ENCODE measurements around the gene UNC13B.

Gene UNC13B

DNA sequence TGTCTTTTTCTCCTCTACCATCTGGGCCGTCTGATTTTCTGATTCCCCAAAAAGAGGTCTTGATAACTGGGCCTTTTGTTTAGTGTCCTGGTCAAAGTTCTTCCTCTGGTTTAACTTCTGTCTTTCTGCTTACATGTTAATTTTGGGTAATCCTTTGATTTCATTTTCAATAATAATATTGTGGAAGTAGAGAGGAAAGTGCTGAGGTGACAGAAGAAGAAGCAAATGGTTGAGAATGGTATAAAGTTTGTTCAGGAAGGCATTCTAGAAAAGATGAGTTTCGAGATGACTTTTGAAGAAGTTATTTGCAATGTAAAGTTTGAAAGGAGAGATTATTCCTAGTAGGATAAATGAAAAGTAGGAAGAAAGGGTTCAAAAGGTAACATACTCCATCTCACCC lies 118.1 kb downstream of the UNC13B start:
- no peak for FAIRE-seq

DNA sequence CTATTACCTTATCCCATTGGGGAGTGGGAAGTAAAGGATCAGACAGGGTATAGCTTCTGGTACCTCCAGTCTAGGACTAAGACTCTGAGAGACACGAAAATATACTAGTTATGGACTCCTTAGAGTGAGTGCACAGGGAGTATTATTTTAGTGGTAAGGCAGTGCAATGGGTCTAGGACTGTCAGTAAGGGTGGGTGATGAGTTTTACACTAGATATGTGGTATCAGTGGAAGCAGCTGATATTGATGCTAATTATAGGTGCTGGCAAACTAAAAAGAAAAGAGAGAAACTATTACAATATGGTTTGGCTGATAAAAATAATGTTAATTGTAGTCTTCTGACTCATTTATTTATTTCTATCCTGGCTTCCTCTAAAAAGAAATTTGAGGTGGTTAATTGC lies 118.6 kb downstream of the UNC13B start:
- FAIRE-seq, result no peak

GRCh38 chr9:35285731-35286130 lies 123.9 kb downstream of the UNC13B start:
- FAIRE-seq, result peak; percentile 24

GRCh38 chr9:35286381-35286780 lies 124.6 kb downstream of the UNC13B start:
- FAIRE-seq, result no peak

GRCh38 chr9:35287987-35288632 lies 126.3 kb downstream of the UNC13B start:
- no peak for FAIRE-seq

DNA sequence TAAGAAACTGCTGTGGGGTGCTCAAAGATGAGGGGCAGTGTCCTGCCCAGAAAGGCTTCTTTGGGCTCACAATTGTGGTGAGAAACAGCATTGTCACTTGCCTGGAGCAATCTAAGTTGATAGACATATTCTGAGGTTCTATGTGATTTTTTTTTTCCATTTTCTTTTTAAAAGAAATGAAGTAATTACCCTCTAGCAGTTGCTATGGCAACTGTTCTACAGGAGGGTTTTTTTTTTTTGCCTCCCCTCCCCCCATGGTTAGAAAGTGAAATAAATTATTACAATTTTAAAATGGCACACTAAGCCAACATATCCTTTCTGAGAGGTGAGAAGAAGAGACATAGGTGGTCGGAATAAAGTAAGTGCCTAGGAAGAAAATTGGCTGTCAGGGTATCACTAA lies 127.0 kb downstream of the UNC13B start:
- no peak for FAIRE-seq

GRCh38 chr9:35293376-35293964 lies 131.7 kb downstream of the UNC13B start:
- FAIRE-seq, result no peak

- FAIRE-seq, result no peak
Measured at GRCh38 chr9:35294066-35294465, 132.3 kb downstream of the UNC13B start.

DNA sequence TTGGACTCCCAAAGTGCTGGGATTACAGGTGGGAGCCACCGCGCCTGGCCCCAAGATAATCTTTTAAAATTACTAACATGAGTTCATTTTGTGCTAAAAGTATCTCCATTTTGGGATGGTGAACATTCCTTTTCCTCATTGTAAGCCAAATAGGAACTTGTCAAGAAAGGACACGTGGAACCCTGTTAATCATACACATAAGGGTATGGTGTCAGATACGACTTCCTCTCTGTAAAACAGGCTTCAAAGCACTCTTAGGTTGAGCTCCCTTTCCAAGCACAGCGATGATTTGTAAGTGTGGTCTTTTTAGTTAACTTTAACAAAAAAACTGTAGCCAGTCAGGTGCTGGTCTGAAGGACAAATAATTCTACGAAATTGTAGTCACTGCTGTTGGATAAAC lies 132.7 kb downstream of the UNC13B start:
- FAIRE-seq, result no peak

- FAIRE-seq, result no peak
Measured at GRCh38 chr9:35295369-35296036, 133.7 kb downstream of the UNC13B start.

DNA sequence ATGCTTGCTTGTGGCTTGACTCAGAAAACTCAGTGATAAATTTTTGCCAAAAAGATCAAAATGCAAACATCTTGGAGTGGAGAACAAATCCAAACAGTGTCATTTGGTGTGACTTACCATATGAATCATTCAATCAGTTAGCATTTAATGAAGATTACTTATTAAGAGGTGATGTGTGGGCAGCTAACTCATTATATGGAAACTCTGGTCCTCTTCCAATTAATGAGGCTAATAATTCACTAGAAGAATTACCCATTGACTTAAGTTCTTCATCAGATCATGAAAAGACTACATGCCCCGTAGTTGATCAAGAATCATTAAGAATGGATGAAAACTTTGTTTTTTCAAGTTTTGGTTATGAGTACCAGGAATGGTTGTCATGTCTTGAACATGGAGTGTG lies 141.8 kb downstream of the UNC13B start:
- no peak for FAIRE-seq

- FAIRE-seq, result no peak
Measured at GRCh38 chr9:35306283-35306682, 144.5 kb downstream of the UNC13B start.

- FAIRE-seq, result no peak
Measured at GRCh38 chr9:35308316-35308715, 146.5 kb downstream of the UNC13B start.

DNA sequence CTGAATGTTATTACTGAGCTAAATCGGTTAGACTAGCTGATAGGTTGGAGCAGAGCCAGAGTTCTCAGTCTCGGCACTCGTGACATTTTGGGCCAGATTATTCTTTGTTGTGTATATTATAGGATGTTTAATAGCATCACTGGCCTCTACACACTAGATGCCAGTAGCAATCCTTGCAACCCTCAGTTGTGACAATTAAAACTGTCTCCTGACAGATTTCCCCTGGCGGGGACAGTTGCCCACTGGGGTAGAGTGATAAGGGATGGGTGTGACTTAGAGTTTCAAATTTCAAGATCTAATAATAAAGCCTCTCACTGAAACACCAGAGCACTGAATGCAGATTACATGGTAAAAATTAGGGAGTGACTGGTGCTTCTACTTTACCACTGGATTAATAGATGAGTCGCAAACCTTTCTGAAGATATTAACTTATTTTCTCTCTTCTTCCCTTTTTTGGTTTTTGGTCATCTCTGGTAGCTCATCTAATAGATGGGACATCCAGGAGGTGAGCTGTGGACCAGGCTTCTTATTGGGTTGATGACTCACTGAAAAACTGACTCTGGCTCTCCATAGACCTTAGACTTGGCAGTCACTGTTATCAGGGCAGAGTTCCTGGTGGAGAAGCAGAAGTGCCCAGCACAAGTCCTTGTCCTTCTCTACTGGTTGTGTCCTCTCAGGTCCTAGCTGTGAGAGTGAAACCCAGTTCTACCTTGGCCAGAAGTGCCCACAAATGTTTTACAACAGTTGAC lies 150.3 kb downstream of the UNC13B start:
- FAIRE-seq, result no peak

GRCh38 chr9:35313460-35313859 lies 151.7 kb downstream of the UNC13B start:
- no peak for FAIRE-seq

DNA sequence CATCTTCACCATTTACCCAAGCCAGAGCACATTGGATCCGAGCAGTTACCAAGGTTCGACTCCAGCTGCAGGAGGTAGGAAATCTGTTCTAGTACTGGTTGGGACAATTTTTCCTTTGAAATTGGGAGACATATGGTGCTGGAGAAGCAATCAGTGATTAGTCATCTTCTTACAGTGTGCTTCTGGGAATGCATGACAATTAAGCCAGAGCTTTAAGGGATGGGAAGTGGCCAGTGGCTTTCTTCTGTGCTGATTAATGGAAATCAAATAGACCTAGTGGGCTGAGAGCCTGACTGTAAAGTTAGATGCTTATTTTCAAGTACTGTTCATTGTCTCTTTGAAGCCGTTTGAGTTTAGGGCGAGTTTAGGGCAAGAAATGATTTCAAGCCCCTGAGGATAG lies 152.1 kb downstream of the UNC13B start:
- no peak for FAIRE-seq

DNA sequence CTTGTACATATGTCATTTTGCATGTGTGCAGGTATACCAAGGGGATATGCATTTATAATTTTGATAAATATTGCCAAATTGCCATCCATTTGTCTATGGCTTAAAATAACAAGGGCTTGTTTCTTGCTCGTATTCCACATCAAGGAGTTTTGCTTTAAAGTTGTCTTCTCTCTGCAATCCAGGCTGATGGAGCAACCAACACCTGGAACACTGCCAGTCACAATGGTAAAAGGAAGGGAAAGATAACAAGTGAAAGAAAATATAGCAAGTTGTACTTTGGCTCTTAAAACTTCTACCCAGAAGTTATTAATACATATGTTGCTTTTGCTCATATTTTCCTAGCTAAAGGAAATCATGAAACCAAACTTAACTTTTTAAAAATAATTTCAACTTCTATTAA lies 156.9 kb downstream of the UNC13B start:
- no peak for FAIRE-seq

DNA sequence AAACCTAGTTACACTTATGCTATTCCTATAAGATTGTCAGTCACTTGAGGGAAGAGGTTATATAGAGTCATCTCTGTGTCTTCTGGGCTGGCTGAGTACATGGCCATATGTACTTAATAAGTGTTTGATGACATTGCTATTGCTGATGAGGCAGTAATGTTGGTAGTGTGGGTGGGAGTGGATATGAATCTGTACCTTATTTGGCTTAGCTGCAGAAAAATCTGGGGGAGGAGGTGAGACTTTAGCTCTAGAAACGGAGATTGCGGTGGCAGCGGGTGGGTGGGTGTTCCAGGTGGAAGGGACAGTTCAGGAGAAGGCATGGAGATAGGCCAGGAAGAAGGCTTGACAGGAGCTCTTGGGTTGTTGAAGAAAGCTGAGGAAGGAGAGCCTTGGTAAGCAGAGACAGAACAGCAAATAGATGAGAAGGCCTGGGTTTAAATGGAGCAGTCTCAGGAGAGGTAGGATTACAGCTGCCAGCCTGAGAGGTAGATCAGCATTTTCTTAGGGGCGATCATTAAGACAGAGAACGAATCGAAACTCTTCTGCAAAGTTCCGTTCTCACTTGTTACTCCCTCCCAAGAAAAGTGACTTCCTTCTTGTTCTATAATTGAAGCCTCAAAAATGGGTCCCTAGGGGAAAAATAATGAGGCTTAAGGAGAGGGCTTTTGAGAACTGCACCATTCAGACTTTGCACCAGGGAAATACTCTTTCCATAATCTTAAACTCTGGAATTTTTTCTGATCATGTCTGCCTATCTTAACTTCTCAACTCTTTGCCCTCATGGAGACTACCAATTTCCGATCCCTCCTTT lies 160.5 kb downstream of the UNC13B start:
- FAIRE-seq, result no peak

GRCh38 chr9:35324966-35325365 lies 163.2 kb downstream of the UNC13B start:
- FAIRE-seq, result no peak

- no peak for FAIRE-seq
Measured at GRCh38 chr9:35333551-35333950, 171.7 kb downstream of the UNC13B start.

DNA sequence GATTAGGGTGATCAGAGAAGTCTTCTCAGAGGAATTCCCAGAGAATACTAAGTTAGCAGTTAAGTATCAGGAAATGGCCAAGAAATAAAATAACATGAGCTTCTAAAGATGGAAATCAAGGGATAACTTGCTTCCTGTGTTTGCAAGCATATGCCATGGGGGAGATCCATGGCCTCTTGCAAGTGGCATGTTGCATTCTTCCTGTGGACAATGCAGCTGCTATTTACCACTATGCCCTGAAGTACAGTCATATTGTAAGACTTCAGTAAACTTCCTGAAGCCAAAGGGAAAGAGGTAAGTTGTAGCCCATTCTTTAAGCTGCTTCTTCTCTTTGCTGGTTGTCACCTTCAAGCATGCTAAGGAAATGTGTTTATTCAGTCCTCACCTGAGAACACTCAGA lies 173.4 kb downstream of the UNC13B start:
- no peak for FAIRE-seq

GRCh38 chr9:35338086-35338485 lies 176.3 kb downstream of the UNC13B start:
- no peak for FAIRE-seq

Data from islet of Langerhans (tissue), 1 donor.